ENCODE data around the gene RHOT2.
A peak's percentile ranks its signal among the peaks of the same experiment; 100 is the strongest.

RHOT2 gene

GRCh38 chr16:716768-717325, 48.9 kb downstream of the RHOT2 start:
- no peak for DNase-seq

DNA sequence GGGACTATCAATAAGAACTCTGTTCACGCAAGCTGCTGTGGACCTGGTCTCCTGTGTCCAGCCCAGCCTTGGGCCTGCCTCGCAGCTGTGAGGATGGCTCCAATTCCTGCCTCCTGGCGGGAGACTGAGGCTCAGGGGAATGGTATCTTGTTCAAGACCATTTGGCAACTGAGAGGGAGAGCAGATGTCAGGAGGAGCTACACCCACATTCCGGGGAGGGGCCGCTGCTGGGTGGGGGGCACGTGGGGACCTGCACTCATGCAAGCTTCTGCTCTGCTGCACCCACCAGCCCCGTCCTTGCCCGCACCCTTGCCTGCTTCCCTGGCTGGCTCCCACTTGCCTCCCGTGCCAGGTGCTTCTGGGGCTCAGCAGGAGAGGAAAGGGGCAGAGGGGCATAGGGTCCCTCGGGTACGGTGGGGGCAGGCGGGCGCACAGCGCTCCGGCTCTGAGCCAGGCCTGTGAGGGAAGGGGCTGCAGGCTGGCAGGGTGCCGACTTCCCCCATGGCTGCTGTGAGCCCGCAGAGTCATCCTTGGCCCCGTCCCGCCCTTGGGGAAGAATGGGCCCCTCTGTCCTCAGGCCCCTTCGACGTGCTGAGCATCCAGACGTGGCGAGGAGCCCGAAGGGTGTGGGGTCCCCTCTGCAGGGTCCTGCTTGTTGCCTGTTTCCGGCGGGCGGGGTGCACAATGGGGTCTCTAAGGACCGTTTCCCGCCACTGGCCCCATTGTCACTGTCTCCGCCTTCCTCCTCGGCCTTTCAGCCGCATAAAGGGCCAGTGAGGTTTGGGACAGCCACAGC, 49.7 kb downstream of the RHOT2 start:
- no peak for DNase-seq

GRCh38 chr16:718389-718788, 50.5 kb downstream of the RHOT2 start:
- no peak for DNase-seq

DNA sequence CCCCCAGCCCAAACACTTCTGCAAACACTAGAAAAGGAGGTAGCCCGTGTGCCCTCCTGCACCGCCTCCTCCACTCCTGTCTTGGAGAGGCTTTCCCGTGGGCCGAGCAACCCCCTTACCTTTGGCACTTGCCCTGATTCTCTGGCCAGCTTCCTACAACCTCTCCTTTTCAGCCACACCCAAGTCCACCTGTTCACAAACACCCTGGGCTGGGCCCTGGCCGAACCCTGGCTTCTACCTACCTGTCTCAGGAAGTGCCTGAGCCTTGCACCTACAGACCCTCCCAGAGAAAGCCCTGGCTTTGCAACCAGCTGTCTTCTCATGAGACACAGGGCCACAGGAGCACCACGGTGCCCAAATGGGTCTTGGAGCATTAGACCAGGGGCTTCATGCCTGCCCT, 51.0 kb downstream of the RHOT2 start:
- DNase-seq: no peak

GRCh38 chr16:719815-720446, 52.0 kb downstream of the RHOT2 start:
- no peak for DNase-seq

GRCh38 chr16:720447-720989, 52.6 kb downstream of the RHOT2 start:
- peak; percentile 92 for DNase-seq

- DNase-seq: no peak
Measured at GRCh38 chr16:720990-721764, 53.2 kb downstream of the RHOT2 start, which contains the start of gene ANTKMT. TSS of gene ANTKMT (plus strand) at chr16:721146. CDS start at chr16:721275, 129 bp downstream.

DNA sequence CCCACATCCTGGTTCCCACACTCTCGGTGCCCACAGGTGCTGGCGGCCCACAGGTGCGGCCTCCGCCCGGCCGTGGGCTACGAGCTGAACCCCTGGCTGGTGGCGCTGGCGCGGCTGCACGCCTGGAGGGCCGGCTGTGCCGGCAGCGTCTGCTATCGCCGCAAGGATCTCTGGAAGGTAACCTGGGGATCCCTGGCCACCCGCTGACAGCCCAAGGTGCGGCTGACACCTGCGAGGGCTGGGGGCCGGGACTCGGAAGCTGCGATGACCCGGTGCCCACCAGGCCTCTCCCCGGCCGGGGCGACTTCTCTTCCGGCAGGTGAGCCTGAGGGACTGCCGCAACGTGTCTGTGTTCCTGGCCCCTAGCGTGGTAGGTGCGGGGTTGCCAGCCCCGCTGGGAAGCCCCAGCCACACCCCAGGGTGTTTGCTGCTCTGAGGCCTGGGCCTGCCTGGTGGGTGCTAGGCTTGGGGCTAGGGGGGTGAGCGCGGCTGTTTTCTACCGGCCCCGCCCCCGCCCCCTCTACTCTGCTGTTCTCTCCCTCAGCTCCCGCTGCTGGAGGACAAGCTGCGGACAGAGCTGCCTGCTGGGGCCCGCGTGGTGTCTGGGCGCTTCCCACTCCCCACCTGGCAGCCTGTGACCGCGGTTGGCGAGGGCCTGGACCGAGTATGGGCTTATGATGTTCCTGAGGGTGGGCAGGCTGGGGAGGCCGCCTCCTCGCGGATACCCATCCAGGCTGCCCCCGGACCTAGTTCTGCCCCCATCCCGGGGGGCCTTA, 54.0 kb downstream of the RHOT2 start:
- DNase-seq: no peak

- DNase-seq: no peak
Measured at GRCh38 chr16:722835-723633, 55.1 kb downstream of the RHOT2 start.

GRCh38 chr16:723695-724094, 55.8 kb downstream of the RHOT2 start:
- no peak for DNase-seq
